B cell (primary cell): ENCODE data around the gene PPP1R13B. TPM values are rescaled to one million over a fixed set of nuclear protein-coding genes. Genes with fewer than 3 reads are reported as not detected.

Experiments
- ATAC-seq: fragments of 200-7000 bp; cut with Tn5 transposase; one replicate; pipeline ENCODE4 v1.10.0; 2021; ENCODE audit warnings: low read depth, mild to moderate bottlenecking, moderate number of reproducible peaks, moderate library complexity
- CTCF ChIA-PET: fragments of 350-600 bp; sonication (Branson Sonifier 250); formaldehyde crosslinking; loops from one replicate; lab custom pipeline; 2021; ENCODE audit warnings: antibody characterized with exemption, inconsistent platforms; lab: Charles Lee
- POLR2A ChIA-PET: fragments of 350-600 bp; sonication (Branson Sonifier 250); formaldehyde crosslinking; loops from one replicate; lab custom pipeline; 2021; ENCODE audit warnings: antibody characterized with exemption; lab: Charles Lee
- DNase-seq: peaks from one replicate; pipeline ENCODE4 v3.0.0; 2013
- H2AFZ ChIP-seq: 2 replicates; pipeline ENCODE4 v1.6.1; 2012; ENCODE audit warnings: mild to moderate bottlenecking, low read depth, low read length; ENCODE audit not compliant: insufficient read depth, poor library complexity, severe bottlenecking
- H3K27ac ChIP-seq, 2 donors: 1 replicate in 1 of 2; 2 replicates in 1 of 2; pipeline ENCODE4 v1.5.1; 2012 to 2013; ENCODE audit warnings: low read length in 2 of 2, mild to moderate bottlenecking in 2 of 2, moderate library complexity in 1 of 2
- H3K27me3 ChIP-seq, 4 experiments: fragments of 200-600 bp in 1 of 4; sonication (generic) in 1 of 4; replicated peaks in 1 of 4; 1 replicate in 2 of 4; 2 replicates in 2 of 4; pipeline versions ENCODE4 v1.6.1 to v1.7.0; 2013 to 2016; ENCODE audit warnings: low read length in 3 of 4, mild to moderate bottlenecking in 2 of 4, mixed read lengths in 1 of 4, moderate library complexity in 1 of 4; ENCODE audit not compliant: insufficient read depth in 4 of 4, control insufficient read depth in 3 of 4; ENCODE audit errors: control extremely low read depth in 1 of 4
- H3K36me3 ChIP-seq, 2 experiments: replicated peaks in 1 of 2; 1 replicate in 1 of 2; 2 replicates in 1 of 2; pipeline versions ENCODE4 v1.6.1 to v1.7.1; 2013; ENCODE audit warnings: low read length in 1 of 2; ENCODE audit not compliant: insufficient read depth in 2 of 2, control insufficient read depth in 1 of 2; ENCODE audit errors: control extremely low read depth in 1 of 2, extremely low read depth in 1 of 2
- H3K4me1 ChIP-seq, 2 donors: fragments of 200-600 bp in 1 of 2; sonication (generic) in 1 of 2; 1 replicate in 1 of 2; 2 replicates in 1 of 2; pipeline versions ENCODE4 v1.5.1 to v1.6.1; 2013 to 2017; ENCODE audit warnings: low read length in 2 of 2; ENCODE audit not compliant: control insufficient read depth in 2 of 2, insufficient read depth in 2 of 2
- H3K4me2 ChIP-seq: replicated peaks from 2 replicates; pipeline ENCODE3; 2012; ENCODE audit warnings: mild to moderate bottlenecking, low read depth, low read length; ENCODE audit not compliant: poor library complexity, severe bottlenecking
- H3K4me3 ChIP-seq, 5 experiments: fragments of 200-600 bp in 1 of 5; sonication (generic) in 1 of 5; 1 replicate in 3 of 5; 2 replicates in 2 of 5; pipeline versions ENCODE4 v1.5.1 to v1.7.0; 2011 to 2016; ENCODE audit warnings: low read length in 4 of 5, mild to moderate bottlenecking in 4 of 5, low read depth in 2 of 5, control low read depth in 1 of 5, moderate library complexity in 1 of 5; ENCODE audit not compliant: insufficient read depth in 1 of 5; ENCODE audit errors: control extremely low read depth in 1 of 5, extremely low read depth in 1 of 5
- H3K79me2 ChIP-seq: fragments of 200-600 bp; sonication (generic); one replicate; pipeline ENCODE4 v1.6.0; 2016; ENCODE audit warnings: low read length; ENCODE audit not compliant: control insufficient read depth, insufficient read depth
- H3K9ac ChIP-seq: fragments of 200-600 bp; sonication (generic); 2 replicates; pipeline ENCODE4 v1.6.1; 2017; ENCODE audit warnings: mild to moderate bottlenecking, low read length, moderate library complexity
- H3K9me3 ChIP-seq, 3 donors: one replicate each; pipeline versions ENCODE4 v1.6.1 to v1.7.1; 2013; ENCODE audit warnings: low read length in 2 of 3; ENCODE audit not compliant: control insufficient read depth in 2 of 3, insufficient read depth in 1 of 3; ENCODE audit errors: control extremely low read depth in 1 of 3
- H4K20me1 ChIP-seq: 2 replicates; pipeline ENCODE4 v1.6.0; 2012; ENCODE audit warnings: mild to moderate bottlenecking, low read length; ENCODE audit not compliant: insufficient read depth, control insufficient read depth, poor library complexity, severe bottlenecking
- H3K27ac Mint-ChIP-seq: one replicate; pipeline ENCODE4 v1.8.0; 2021; ENCODE audit warnings: mixed read lengths
- H3K27me3 Mint-ChIP-seq: one replicate; pipeline ENCODE4 v1.8.0; 2021; ENCODE audit warnings: mixed read lengths
- H3K4me1 Mint-ChIP-seq: one replicate; pipeline ENCODE4 v1.8.0; 2021; ENCODE audit warnings: mixed read lengths
- H3K4me3 Mint-ChIP-seq: one replicate; pipeline ENCODE4 v1.8.0; 2021; ENCODE audit warnings: mixed read lengths
- H3K9me3 Mint-ChIP-seq: one replicate; pipeline ENCODE4 v1.8.0; 2022; ENCODE audit warnings: mixed read lengths; ENCODE audit not compliant: insufficient read depth
- CTCF ChIP-seq: fragments of 200-600 bp; IDR thresholded peaks from one replicate; pipeline ENCODE4 v1.8.0; 2022; ENCODE audit warnings: antibody characterized with exemption, mild to moderate bottlenecking
- EZH2 ChIP-seq: IDR thresholded peaks from 2 replicates; pipeline ENCODE4 v1.6.1; 2012; ENCODE audit warnings: borderline replicate concordance, low read depth, mild to moderate bottlenecking, moderate library complexity, low read length; ENCODE audit not compliant: insufficient read depth, poor library complexity, severe bottlenecking
- WGBS: methylation state at CpG from one replicate; pipeline ENCODE4 v1.1.5; 2013; ENCODE audit warnings: missing lambda C conversion rate; ENCODE audit not compliant: insufficient coverage; 5-methylcytosine and 5-hydroxymethylcytosine counted together
- intact Hi-C: fragments of 100-400 bp; cut with micrococcal nuclease; formaldehyde crosslinking; loops from one replicate; pipeline ENCODE4 v1.10.0; 2022
- polyA plus RNA-seq: library from polyadenylated mRNA; depleted of rRNA; stranded (reverse); fragments of >200 nt; gene quantifications from 2 replicates; pipeline ENCODE4 v1.2.3, GENCODE V29; 2012
- total RNA-seq, 2 donors: library from RNA; stranded (reverse); fragments of 120-200 nt in 1 of 2; gene quantifications; 1 replicate in 1 of 2; 2 replicates in 1 of 2; pipeline versions ENCODE4 v1.2.3 to v1.2.4, GENCODE V29; 2013 to 2022

The PPP1R13B gene
- total and polyA plus RNA-seq, 2 donors (not counting 1 experiment from before 2014, with no cell fraction given): 10.1 to 27.7 TPM

- DNase-seq (no peak), ATAC-seq (no peak)
- H3K9ac ChIP-seq: no peak overlapping the region
- POLR2A ChIA-PET: no interaction called here
- no peak overlapping the region for H3K27ac Mint-ChIP-seq
- no peaks in the 10 kb centered on the region for H3K27me3 Mint-ChIP-seq
- no peak overlapping the region for H3K4me3 Mint-ChIP-seq
- TF ChIP-seq CTCF (no peak), EZH2 (no peak)
- intact Hi-C loops: no loop called here
- no peak overlapping the region for H2AFZ ChIP-seq
- H3K27me3 ChIP-seq: no peaks in the 10 kb centered on the region
- no peaks in the 10 kb centered on the region for H3K36me3 ChIP-seq
- H4K20me1 ChIP-seq: peaks cover 11% of the 10 kb centered on the region
- H3K4me3 ChIP-seq: no peak overlapping the region
- H3K4me1 ChIP-seq: peaks cover 3 to 4% of the 10 kb centered on the region in 2 donors
- H3K27ac ChIP-seq: no peak overlapping the region
- H3K4me1 Mint-ChIP-seq: peaks cover 17% of the 10 kb centered on the region
- H3K9me3 ChIP-seq: no peaks in the 10 kb centered on the region
- CTCF ChIA-PET: interaction anchor here (1.5 to 9.1 kb wide), 3 partner anchors 97 to 178 kb away, joined by 4 to 136 read pairs (median 56); no protein-coding TSS in a partner anchor
- no peak overlapping the region for H3K4me2 ChIP-seq
- H3K9me3 Mint-ChIP-seq: no peaks in the 10 kb centered on the region
- H3K79me2 ChIP-seq: peaks cover 24% of the 10 kb centered on the region
These were observed 43.7 kb downstream of the PPP1R13B start for GRCh38 chr14:103803661-103804060.

- Mint-ChIP-seq H3K27me3 (no peaks in the 10 kb centered on the region), H3K27ac (no peak overlapping the region), H3K4me1 (peaks cover 17% of the 10 kb centered on the region), H3K4me3 (no peak overlapping the region), H3K9me3 (no peaks in the 10 kb centered on the region)
- TF ChIP-seq CTCF: no peak
- TF ChIP-seq EZH2: no peak
- no peak overlapping the region for H3K4me3 ChIP-seq
- H3K4me2 ChIP-seq: no peak overlapping the region
- intact Hi-C loops: no loop called here
- no peak overlapping the region for H2AFZ ChIP-seq
- WGBS: 88% methylated on average over 4 of the region's 8 CpGs
- ChIA-PET CTCF (interaction anchor here (1.2 to 9.1 kb wide), 2 partner anchors 108 to 275 kb away, joined by 3 to 136 read pairs; no protein-coding TSS in a partner anchor), POLR2A (no interaction called here)
- H3K9ac ChIP-seq: no peak overlapping the region
- H3K4me1 ChIP-seq: peaks cover 3 to 4% of the 10 kb centered on the region in 2 donors
- H3K36me3 ChIP-seq: no peaks in the 10 kb centered on the region
- ATAC-seq: no peak
- no peak overlapping the region for H3K27ac ChIP-seq
- H3K9me3 ChIP-seq: no peaks in the 10 kb centered on the region
- H4K20me1 ChIP-seq: peaks cover 11% of the 10 kb centered on the region
- peaks cover 22% of the 10 kb centered on the region for H3K79me2 ChIP-seq
- no peak for DNase-seq
- no peaks in the 10 kb centered on the region for H3K27me3 ChIP-seq
These were observed 45.0 kb downstream of the PPP1R13B start for GRCh38 chr14:103802356-103802755.
